Psoas muscle (tissue), 8 donors: ENCODE data around the gene ABCC8. TPM values are rescaled to one million over a fixed set of nuclear protein-coding genes. Genes with fewer than 3 reads are reported as not detected.

Experiments used
- ATAC-seq, 4 donors: fragments of 200-7000 bp; cut with Tn5 transposase; one replicate each; pipeline ENCODE4 v1.9.1; 2020; ENCODE audit warnings: moderate library complexity in 3 of 4, mild to moderate bottlenecking in 2 of 4
- DNase-seq, 2 donors: peaks; one replicate each; pipeline ENCODE4 v3.0.0-alpha.2; 2020
- H3K27ac ChIP-seq: fragments of 200-600 bp; one replicate; pipeline ENCODE4 v1.8.0; 2022
- H3K27me3 ChIP-seq, 3 donors: fragments of 200-600 bp in 1 of 3; one replicate each; pipeline versions ENCODE4 v1.6.1 to v1.8.0; 2013 to 2022; ENCODE audit warnings: low read length in 2 of 3, mild to moderate bottlenecking in 2 of 3, moderate library complexity in 1 of 3; ENCODE audit not compliant: insufficient read depth in 3 of 3
- H3K36me3 ChIP-seq, 2 donors: fragments of 200-600 bp in 1 of 2; one replicate each; pipeline versions ENCODE4 v1.6.1 to v1.8.0; 2013 to 2022; ENCODE audit warnings: low read depth in 1 of 2, mild to moderate bottlenecking in 1 of 2, moderate library complexity in 1 of 2; ENCODE audit not compliant: insufficient read depth in 1 of 2
- H3K4me1 ChIP-seq: fragments of 200-600 bp; one replicate; pipeline ENCODE4 v1.8.0; 2022
- H3K4me3 ChIP-seq: fragments of 200-600 bp; one replicate; pipeline ENCODE4 v1.8.0; 2022; ENCODE audit warnings: mild to moderate bottlenecking
- H3K9me3 ChIP-seq: fragments of 200-600 bp; one replicate; pipeline ENCODE4 v1.8.0; 2022
- CTCF ChIP-seq: fragments of 200-600 bp; IDR thresholded peaks from one replicate; pipeline ENCODE4 v1.8.0; 2022; ENCODE audit warnings: antibody characterized with exemption
- WGBS, 3 donors: extraction: QIAGEN DNeasy Blood & Tissue Kit; methylation state at CpG; one replicate each; pipeline versions ENCODE4 v1.1.6 to v1.1.7; 2013; 5-methylcytosine and 5-hydroxymethylcytosine counted together
- intact Hi-C, 2 donors: fragments of 100-400 bp; cut with DNase I; formaldehyde crosslinking; loops; one replicate each; pipeline versions ENCODE4 v1.11.0 to v1.14.2; 2022
- polyA plus RNA-seq, 3 donors: library from polyadenylated mRNA; stranded (reverse); fragments of 200-250 nt; gene quantifications; one replicate each; pipeline ENCODE4 v1.2.3, GENCODE V29; 2013
- total RNA-seq, 4 donors: library from RNA; stranded (reverse); fragmentation: NEBNext Ultra II Directional in 2 of 4; extraction: Animal tissue kit (Norgen Biotek cat#: 25700) in 2 of 4; gene quantifications; one replicate each; pipeline versions ENCODE4 v1.2.1 to v1.2.4, GENCODE V29; 2021 to 2023
- donor health status: healthy with polysubstance abuse.
- donor health status: DM: no; HTN: no; CAD: no; lungs with moderate emphysema.
- donor health status: Bipolar disorder and iron deficiency.
- donor health status: healthy.
- donor health status: DM: yes; HTN: yes; CAD: no.
- donor health status: DM: no; HTN: no; CAD: no.
- donor health status: DM: no; HTN: no; CAD: no.
- donor health status: DM: yes; HTN: yes; CAD: no.

Gene ABCC8
- total and polyA plus RNA-seq, 7 donors, result 0.26 to 3.5 (median 0.75) TPM

GRCh38 chr11:17386331-17387084, 90.1 kb downstream of the ABCC8 start:
- DNase-seq (peak; percentile 73 to 91), ATAC-seq (peak; percentile 74 to 79 (median 76))
- peaks cover 0 to 18% of the 10 kb centered on the region in 2 donors for H3K36me3 ChIP-seq
- intact Hi-C loops, result loop anchor here (1.0 to 5.0 kb wide), 3 partner anchors 31 to 336 kb away; no protein-coding TSS in a partner anchor
- no peaks in the 10 kb centered on the region for H3K27me3 ChIP-seq
- TF ChIP-seq CTCF, result peak; percentile 71
- peak overlapping the region; percentile 78 for H3K4me3 ChIP-seq
- H3K27ac ChIP-seq, result peak overlapping the region; percentile 96
- peaks cover 50% of the 10 kb centered on the region for H3K4me1 ChIP-seq
- WGBS, 3 donors, result 37 to 47% (median 44%) methylated on average over 18 to 23 of the region's 23 CpGs
- no peaks in the 10 kb centered on the region for H3K9me3 ChIP-seq

GRCh38 chr11:17385926-17386325, 90.7 kb downstream of the ABCC8 start:
- peak in 2 of 4 donors; percentile 0 to 2 for ATAC-seq
- 37 to 58% (median 40%) methylated on average over 5 to 6 of the region's 6 CpGs for WGBS, 3 donors
- Histone ChIP-seq H3K27ac (peak overlapping the region; percentile 96), H3K4me1 (peaks cover 56% of the 10 kb centered on the region), H3K36me3 (peaks cover 0 to 18% of the 10 kb centered on the region in 2 donors), H3K4me3 (peak overlapping the region; percentile 78), H3K9me3 (no peaks in the 10 kb centered on the region), H3K27me3 (no peaks in the 10 kb centered on the region)
- no peak for TF ChIP-seq CTCF
- no peak for DNase-seq
- intact Hi-C loops, result loop anchor here (1.0 to 5.0 kb wide), 3 partner anchors 31 to 336 kb away; no protein-coding TSS in a partner anchor

DNA sequence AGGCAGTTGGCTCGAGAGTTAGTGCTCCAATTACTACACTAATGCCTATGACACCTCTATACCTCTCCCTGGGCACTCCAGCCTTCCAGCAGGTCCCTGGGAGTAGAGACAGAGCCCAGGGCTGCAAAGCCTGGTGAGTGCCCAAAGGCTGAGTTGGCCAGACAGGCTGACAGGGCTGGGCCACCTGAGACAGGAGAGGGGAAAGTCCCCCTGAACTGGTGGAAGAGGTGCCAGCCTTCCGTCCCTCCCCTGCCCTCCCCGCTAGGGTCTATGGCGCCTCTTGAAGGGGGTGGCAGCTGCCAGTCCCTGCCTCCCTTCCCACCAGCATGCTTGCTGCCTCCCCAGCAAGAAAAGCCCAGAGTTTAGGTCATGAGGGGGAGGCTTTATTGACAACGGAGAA, 91.2 kb downstream of the ABCC8 start:
- no peaks in the 10 kb centered on the region for H3K27me3 ChIP-seq
- H3K27ac ChIP-seq, result peak overlapping the region; percentile 96
- intact Hi-C loops, result loop anchor here in 1 of 2 donors (5.0 kb wide), 1 partner anchor 337 kb away; no protein-coding TSS in a partner anchor
- 46 to 56% (median 49%) methylated on average over 5 of the region's 5 CpGs for WGBS, 3 donors
- peaks cover 0 to 18% of the 10 kb centered on the region in 2 donors for H3K36me3 ChIP-seq
- peak in 1 of 2 donors; percentile 70 for DNase-seq
- peaks cover 60% of the 10 kb centered on the region for H3K4me1 ChIP-seq
- peak overlapping the region; percentile 78 for H3K4me3 ChIP-seq
- no peak for TF ChIP-seq CTCF
- no peaks in the 10 kb centered on the region for H3K9me3 ChIP-seq
- ATAC-seq, result peak in 3 of 4 donors; percentile 5 to 13 (median 6)

- 32 to 49% (median 41%) methylated on average over 6 of the region's 6 CpGs for WGBS, 3 donors
- intact Hi-C loops, result loop anchor here (1.0 to 5.0 kb wide), 2 partner anchors 88 to 120 kb away; no protein-coding TSS in a partner anchor
- peak; percentile 96 for TF ChIP-seq CTCF
Measured at GRCh38 chr11:17384002-17384511, 92.6 kb downstream of the ABCC8 start.

More at GRCh38 chr11:17384002-17384511, 92.6 kb downstream of the ABCC8 start:
- DNase-seq (peak; percentile 86 to 92), ATAC-seq (peak; percentile 42 to 57 (median 48))
- H3K36me3 ChIP-seq, result peaks cover 0 to 18% of the 10 kb centered on the region in 2 donors
- H3K9me3 ChIP-seq, result no peaks in the 10 kb centered on the region
- H3K27me3 ChIP-seq, result no peaks in the 10 kb centered on the region
- H3K4me3 ChIP-seq, result peak overlapping the region; percentile 78
- H3K27ac ChIP-seq, result peak overlapping the region; percentile 96
- H3K4me1 ChIP-seq, result peaks cover 56% of the 10 kb centered on the region
